ENCODE measurements around the gene PNKD.

DNA sequence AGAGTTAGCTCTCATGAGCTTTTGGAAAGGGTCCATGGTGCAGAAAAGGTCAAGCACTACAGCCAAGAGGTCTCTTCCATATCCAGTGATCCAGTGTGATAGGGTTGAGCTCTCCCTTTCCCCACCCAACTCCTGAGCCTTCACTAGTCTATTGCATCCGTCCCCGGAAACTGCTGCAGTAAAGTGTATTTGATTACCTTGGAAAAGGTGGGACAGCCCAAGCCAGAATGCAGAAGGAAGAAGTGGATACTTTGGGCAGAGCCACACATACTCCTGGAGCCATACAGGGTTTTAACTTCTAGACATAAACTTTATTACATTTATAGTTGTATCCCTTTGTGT lies 3.6 kb downstream of the PNKD start:
- TF ChIP-seq EP300 (IDR thresholded peaks at IDR 0.05), result no peak
- TF ChIP-seq, protein P1, sequence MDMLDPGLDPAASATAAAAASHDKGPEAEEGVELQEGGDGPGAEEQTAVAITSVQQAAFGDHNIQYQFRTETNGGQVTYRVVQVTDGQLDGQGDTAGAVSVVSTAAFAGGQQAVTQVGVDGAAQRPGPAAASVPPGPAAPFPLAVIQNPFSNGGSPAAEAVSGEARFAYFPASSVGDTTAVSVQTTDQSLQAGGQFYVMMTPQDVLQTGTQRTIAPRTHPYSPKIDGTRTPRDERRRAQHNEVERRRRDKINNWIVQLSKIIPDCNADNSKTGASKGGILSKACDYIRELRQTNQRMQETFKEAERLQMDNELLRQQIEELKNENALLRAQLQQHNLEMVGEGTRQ (IDR thresholded peaks at IDR 0.05), result no peak
- TF ChIP-seq, protein P2, sequence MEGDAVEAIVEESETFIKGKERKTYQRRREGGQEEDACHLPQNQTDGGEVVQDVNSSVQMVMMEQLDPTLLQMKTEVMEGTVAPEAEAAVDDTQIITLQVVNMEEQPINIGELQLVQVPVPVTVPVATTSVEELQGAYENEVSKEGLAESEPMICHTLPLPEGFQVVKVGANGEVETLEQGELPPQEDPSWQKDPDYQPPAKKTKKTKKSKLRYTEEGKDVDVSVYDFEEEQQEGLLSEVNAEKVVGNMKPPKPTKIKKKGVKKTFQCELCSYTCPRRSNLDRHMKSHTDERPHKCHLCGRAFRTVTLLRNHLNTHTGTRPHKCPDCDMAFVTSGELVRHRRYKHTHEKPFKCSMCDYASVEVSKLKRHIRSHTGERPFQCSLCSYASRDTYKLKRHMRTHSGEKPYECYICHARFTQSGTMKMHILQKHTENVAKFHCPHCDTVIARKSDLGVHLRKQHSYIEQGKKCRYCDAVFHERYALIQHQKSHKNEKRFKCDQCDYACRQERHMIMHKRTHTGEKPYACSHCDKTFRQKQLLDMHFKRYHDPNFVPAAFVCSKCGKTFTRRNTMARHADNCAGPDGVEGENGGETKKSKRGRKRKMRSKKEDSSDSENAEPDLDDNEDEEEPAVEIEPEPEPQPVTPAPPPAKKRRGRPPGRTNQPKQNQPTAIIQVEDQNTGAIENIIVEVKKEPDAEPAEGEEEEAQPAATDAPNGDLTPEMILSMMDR (IDR thresholded peaks at IDR 0.05), result no peak
- no peak for TF ChIP-seq FOSL2 (IDR thresholded peaks at IDR 0.05)
- no peak for TF ChIP-seq FOSL2 (CRISPR knock-in tag; IDR thresholded peaks at IDR 0.05)
- TF ChIP-seq KDM5A (IDR thresholded peaks at IDR 0.05), result no peak
- no peak for TF ChIP-seq RFX5 (IDR thresholded peaks at IDR 0.05)
- no peak for TF ChIP-seq SMC3 (IDR thresholded peaks at IDR 0.05)
- no peak for TF ChIP-seq FOSB (CRISPR knock-in tag; IDR thresholded peaks at IDR 0.05)
- TF ChIP-seq MAZ (IDR thresholded peaks at IDR 0.05; ENCODE audit: borderline replicate concordance, low read depth, low read length), result no peak
